Left renal pelvis (tissue), 4 donors: ENCODE results near the gene CARHSP1. TPM values are rescaled to one million over a fixed set of nuclear protein-coding genes. Genes with fewer than 3 reads are reported as not detected.
"Not testable (repeated sequence)": the region's sequence is repeated elsewhere in the genome, so short reads cannot be mapped to it uniquely, and the experiment has no call there.

ENCODE experiments used
- DNase-seq, 4 donors: peaks; one replicate each; pipeline ENCODE4 v3.0.0-alpha.2; 2013; ENCODE audit warnings: low read depth in 4 of 4, low spot score in 3 of 4
- polyA plus RNA-seq, 4 donors: library from polyadenylated mRNA; unstranded; fragments of 120-200 nt; gene quantifications; one replicate each; pipeline ENCODE4 v1.2.1, GENCODE V29; 2013; ENCODE audit not compliant: insufficient read length in 4 of 4

CARHSP1 gene
- polyA plus RNA-seq, 4 donors, result 53.4 to 80.5 (median 65.8) TPM

- not testable (repeated sequence) for DNase-seq
These were observed 5.0 kb upstream of the CARHSP1 start for GRCh38 chr16:8873866-8874195.

GRCh38 chr16:8872967-8873865 lies 4.4 kb upstream of the CARHSP1 start:
- DNase-seq, result no peak

GRCh38 chr16:8872071-8872470 lies 3.3 kb upstream of the CARHSP1 start:
- no peak for DNase-seq

- DNase-seq, result not testable (repeated sequence)
These were observed 1.1 kb upstream of the CARHSP1 start for GRCh38 chr16:8869988-8870241.

- no peak for DNase-seq
These were observed 594 bp upstream of the CARHSP1 start for GRCh38 chr16:8869212-8869987.

GRCh38 chr16:8867932-8868415 lies 832 bp downstream of the CARHSP1 start:
- DNase-seq, result no peak

- DNase-seq, result no peak
These were observed 1.4 kb downstream of the CARHSP1 start for GRCh38 chr16:8867216-8867931.

- DNase-seq, result no peak
These were observed 2.0 kb downstream of the CARHSP1 start for GRCh38 chr16:8866884-8867215.

GRCh38 chr16:8866118-8866883 lies 2.5 kb downstream of the CARHSP1 start:
- DNase-seq, result no peak

- no peak for DNase-seq
These were observed 3.5 kb downstream of the CARHSP1 start for GRCh38 chr16:8865145-8865882.

GRCh38 chr16:8864480-8865110 lies 4.2 kb downstream of the CARHSP1 start:
- no peak for DNase-seq

- DNase-seq, result no peak
These were observed 5.0 kb downstream of the CARHSP1 start for GRCh38 chr16:8863594-8864424.

- no peak for DNase-seq
These were observed 6.3 kb downstream of the CARHSP1 start for GRCh38 chr16:8862309-8863130.

GRCh38 chr16:8861563-8862308 lies 7.1 kb downstream of the CARHSP1 start:
- no peak for DNase-seq

GRCh38 chr16:8859913-8860881 lies 8.6 kb downstream of the CARHSP1 start:
- no peak for DNase-seq
